H1 (cell line): ENCODE data around the gene GPR17.

Experiments
- CEBPB ChIP-seq: IDR thresholded peaks from 2 replicates; pipeline ENCODE4 v1.6.1; 2012; ENCODE audit warnings: low read depth, low read length
- CTCF ChIP-seq, 3 experiments: IDR thresholded peaks; 1 replicate in 2 of 3; 2 replicates in 1 of 3; pipeline versions ENCODE4 v1.5.1 to v1.6.1; 2011; ENCODE audit warnings: low read length in 3 of 3, mild to moderate bottlenecking in 3 of 3, inconsistent platforms in 2 of 3, low read depth in 1 of 3, moderate library complexity in 1 of 3; ENCODE audit not compliant: insufficient read depth in 1 of 3; ENCODE audit errors: control extremely low read depth in 1 of 3
- GTF2F1 ChIP-seq: IDR thresholded peaks from 2 replicates; pipeline ENCODE4 v1.6.1; 2012; ENCODE audit warnings: low read depth, low read length, improper control_type of control experiment, borderline replicate concordance
- KDM5A ChIP-seq: fragments of 200-600 bp; IDR thresholded peaks from 2 replicates; pipeline ENCODE4 v1.7.1; 2012; ENCODE audit warnings: mild to moderate bottlenecking, low read length, inconsistent platforms, mixed read lengths
- MAFK ChIP-seq: IDR thresholded peaks from 2 replicates; pipeline ENCODE4 v1.6.1; 2012; ENCODE audit warnings: low read depth, mild to moderate bottlenecking, improper control_type of control experiment, low read length
- MAX ChIP-seq: IDR thresholded peaks from 2 replicates; pipeline ENCODE4 v1.6.1; 2012; ENCODE audit warnings: inconsistent platforms
- PHF8 ChIP-seq: fragments of 200-600 bp; sonication (generic); conservative IDR thresholded peaks from 2 replicates; pipeline ENCODE4 v1.7.1; 2012; ENCODE audit warnings: low read depth, mild to moderate bottlenecking, inconsistent platforms, low read length, moderate library complexity
- POLR2AphosphoS5 ChIP-seq: IDR thresholded peaks from 2 replicates; pipeline ENCODE4 v1.6.1; 2011; ENCODE audit warnings: low read depth, low read length
- RAD21 ChIP-seq, 2 experiments: IDR thresholded peaks in 1 of 2; conservative IDR thresholded peaks in 1 of 2; 2 replicates each; pipeline ENCODE4 v1.6.1; 2011; ENCODE audit warnings: low read depth in 2 of 2, low read length in 2 of 2, improper control_type of control experiment in 1 of 2, inconsistent platforms in 1 of 2, mild to moderate bottlenecking in 1 of 2, moderate library complexity in 1 of 2
- RFX5 ChIP-seq: IDR thresholded peaks from 2 replicates; pipeline ENCODE4 v1.6.1; 2011; ENCODE audit warnings: low read depth, low read length, improper control_type of control experiment, borderline replicate concordance
- SUZ12 ChIP-seq: fragments of 200-600 bp; sonication (generic); IDR thresholded peaks from 2 replicates; pipeline ENCODE4 v1.6.1; 2012; ENCODE audit warnings: mild to moderate bottlenecking, inconsistent platforms, low read length, moderate library complexity, mixed read lengths
- USF2 ChIP-seq: IDR thresholded peaks from 2 replicates; pipeline ENCODE4 v1.6.1; 2011; ENCODE audit warnings: low read length, improper control_type of control experiment

GRCh38 chr2:127694986-127695385, 49.0 kb downstream of the GPR17 start:
- no peak for TF ChIP-seq PHF8
- no peak for TF ChIP-seq POLR2AphosphoS5
- TF ChIP-seq CTCF (IDR thresholded peaks at IDR 0.05; ENCODE audit: control extremely low read depth in 1 of 3, insufficient read depth in 1 of 3, low read depth in 1 of 3, low read length in 3 of 3) = no peak
- no peak for TF ChIP-seq CEBPB
- TF ChIP-seq RAD21 (IDR thresholded peaks at IDR 0.05 in 1 of 2, conservative IDR thresholded peaks at IDR 0.05 in 1 of 2; ENCODE audit: low read depth in 2 of 2, low read length in 2 of 2) = no peak
- no peak for TF ChIP-seq RFX5
- no peak for TF ChIP-seq USF2
- no peak for TF ChIP-seq MAFK
- no peak for TF ChIP-seq MAX
- TF ChIP-seq GTF2F1 = no peak
- no peak for TF ChIP-seq KDM5A
- TF ChIP-seq SUZ12 = no peak
